Right atrium auricular region (tissue), 2 donors: ENCODE results near the gene LYG1. TPM values are rescaled to one million over a fixed set of nuclear protein-coding genes. Genes with fewer than 3 reads are reported as not detected.
"Not testable (repeated sequence)": the region's sequence is repeated elsewhere in the genome, so short reads cannot be mapped to it uniquely, and the experiment has no call there.

Experiments
- DNase-seq: peaks from one replicate; pipeline ENCODE4 v3.0.0-alpha.2; 2019; ENCODE audit warnings: low spot score
- H3K27ac ChIP-seq, 2 donors: fragments of 200-600 bp; sonication (generic); 1 replicate in 1 of 2; 2 replicates in 1 of 2; pipeline ENCODE4 v1.5.1; 2016 to 2019
- H3K27me3 ChIP-seq, 2 donors: fragments of 200-600 bp; sonication (generic); one replicate each; pipeline versions ENCODE4 v1.5.1 to v1.6.0; 2017 to 2019
- H3K36me3 ChIP-seq: fragments of 200-600 bp; sonication (generic); one replicate; pipeline ENCODE4 v1.5.1; 2016
- H3K4me1 ChIP-seq, 2 donors: fragments of 200-600 bp; sonication (generic); one replicate each; pipeline versions ENCODE4 v1.5.1 to v1.6.0; 2017 to 2019
- H3K4me3 ChIP-seq, 2 donors: fragments of 200-600 bp; sonication (generic); 1 replicate in 1 of 2; 2 replicates in 1 of 2; pipeline ENCODE4 v1.5.1; 2017 to 2019; ENCODE audit warnings: mild to moderate bottlenecking in 1 of 2, moderate library complexity in 1 of 2
- H3K9me3 ChIP-seq, 2 donors: fragments of 200-600 bp; sonication (generic); one replicate each; pipeline ENCODE4 v1.5.1; 2019
- CTCF ChIP-seq, 2 donors: fragments of 200-600 bp; sonication (generic); IDR thresholded peaks; one replicate each; pipeline ENCODE4 v1.5.1; 2019; ENCODE audit warnings: antibody characterized with exemption in 2 of 2
- total RNA-seq, 2 donors: library from RNA; depleted of rRNA; stranded (reverse); fragments of >200 nt; gene quantifications; one replicate each; pipeline ENCODE4 v1.1.0, GENCODE V29; 2016

Gene LYG1
- total RNA-seq, 2 donors from 2014 or later, result 0.75 TPM; not detected in 1

- Histone ChIP-seq H3K36me3 (peaks cover 1% of the 10 kb centered on the region), H3K27me3 (no peaks in the 10 kb centered on the region), H3K4me1 (peaks cover 0 to 46% of the 10 kb centered on the region in 2 donors), H3K9me3 (no peaks in the 10 kb centered on the region), H3K27ac (peak overlapping the region; percentile 93), H3K4me3 (peak overlapping the region; percentile 71 to 98)
- no peak for DNase-seq
- no peak for TF ChIP-seq CTCF (IDR thresholded peaks at IDR 0.05)
Measured at GRCh38 chr2:99338029-99338585, 37.1 kb upstream of the LYG1 start.

- H3K9me3 ChIP-seq, result no peaks in the 10 kb centered on the region
- TF ChIP-seq CTCF (IDR thresholded peaks at IDR 0.05), result peak; percentile 51 to 84
- peaks cover 8% of the 10 kb centered on the region for H3K36me3 ChIP-seq
- DNase-seq, result peak; percentile 97
- peaks cover 0 to 46% of the 10 kb centered on the region in 2 donors for H3K4me1 ChIP-seq
- H3K27me3 ChIP-seq, result no peaks in the 10 kb centered on the region
- H3K27ac ChIP-seq, result peak within 1 kb of the TSS; percentile 93
- peak within 1 kb of the TSS; percentile 71 to 98 for H3K4me3 ChIP-seq
Measured at GRCh38 chr2:99337113-99338028, 36.4 kb upstream of the LYG1 start, which contains the start of gene EIF5B. Gene EIF5B (plus strand): TSS chr2:99337389. CDS start chr2:99337555, 166 bp downstream.

- no peak for TF ChIP-seq CTCF (IDR thresholded peaks at IDR 0.05)
- Histone ChIP-seq H3K9me3 (no peaks in the 10 kb centered on the region), H3K4me1 (peaks cover 0 to 46% of the 10 kb centered on the region in 2 donors), H3K27ac (peak overlapping the region; percentile 93), H3K27me3 (no peaks in the 10 kb centered on the region), H3K36me3 (peaks cover 15% of the 10 kb centered on the region), H3K4me3 (peak overlapping the region; percentile 71 to 98)
- no peak for DNase-seq
Measured at GRCh38 chr2:99336804-99337112, 35.8 kb upstream of the LYG1 start.

GRCh38 chr2:99335911-99336803 is 35.2 kb upstream of the LYG1 start, which contains the start of gene TXNDC9:
Gene TXNDC9 (minus strand): TSS chr2:99336333. CDS start chr2:99333210, 3,123 bp downstream.
- Histone ChIP-seq H3K9me3 (no peaks in the 10 kb centered on the region), H3K27me3 (no peaks in the 10 kb centered on the region), H3K36me3 (peaks cover 21% of the 10 kb centered on the region), H3K4me1 (peaks cover 0 to 43% of the 10 kb centered on the region in 2 donors), H3K27ac (peak within 1 kb of the TSS; percentile 93), H3K4me3 (peak within 1 kb of the TSS; percentile 71 to 98)
- DNase-seq, result peak; percentile 98
- no peak for TF ChIP-seq CTCF (IDR thresholded peaks at IDR 0.05)

- Histone ChIP-seq H3K9me3 (no peaks in the 10 kb centered on the region), H3K27ac (no peak overlapping the region), H3K4me1 (no peaks in the 10 kb centered on the region), H3K36me3 (peaks cover 86% of the 10 kb centered on the region), H3K4me3 (no peak overlapping the region), H3K27me3 (no peaks in the 10 kb centered on the region)
- DNase-seq, result no peak
- TF ChIP-seq CTCF (IDR thresholded peaks at IDR 0.05), result no peak
Measured at GRCh38 chr2:99325384-99325783, 24.4 kb upstream of the LYG1 start.

GRCh38 chr2:99317873-99318200 is 16.8 kb upstream of the LYG1 start:
- H3K4me3 ChIP-seq, H3K9me3 ChIP-seq, DNase-seq, H3K4me1 ChIP-seq, H3K27me3 ChIP-seq, H3K27ac ChIP-seq: not testable (repeated sequence)
- peaks cover 56% of the 10 kb centered on the region for H3K36me3 ChIP-seq
